Subcutaneous abdominal adipose tissue (tissue), 5 donors: ENCODE measurements around the gene SCO2.

Experiments
- H3K27ac ChIP-seq: one replicate; pipeline ENCODE4 v1.7.0; 2013; ENCODE audit warnings: low read depth, mild to moderate bottlenecking, inconsistent platforms, low read length, moderate library complexity
- H3K27me3 ChIP-seq, 5 donors: one replicate each; pipeline ENCODE4 v1.7.0; 2013; ENCODE audit warnings: low read length in 5 of 5, inconsistent platforms in 1 of 5; ENCODE audit not compliant: control insufficient read depth in 5 of 5, insufficient read depth in 4 of 5
- H3K36me3 ChIP-seq, 5 donors: one replicate each; pipeline ENCODE4 v1.7.0; 2013; ENCODE audit warnings: low read length in 5 of 5; ENCODE audit not compliant: control insufficient read depth in 5 of 5, insufficient read depth in 5 of 5
- H3K4me1 ChIP-seq, 5 donors: one replicate each; pipeline ENCODE4 v1.7.0; 2013; ENCODE audit warnings: low read length in 5 of 5, mild to moderate bottlenecking in 3 of 5, moderate library complexity in 1 of 5; ENCODE audit not compliant: control insufficient read depth in 5 of 5, insufficient read depth in 5 of 5
- H3K4me3 ChIP-seq, 5 donors: one replicate each; pipeline ENCODE4 v1.7.0; 2013; ENCODE audit warnings: low read length in 5 of 5, low read depth in 1 of 5
- H3K9ac ChIP-seq, 5 donors: one replicate each; pipeline ENCODE4 v1.7.0; 2013; ENCODE audit warnings: low read length in 5 of 5, mild to moderate bottlenecking in 4 of 5, moderate library complexity in 3 of 5
- H3K9me3 ChIP-seq, 5 donors: one replicate each; pipeline ENCODE4 v1.7.0; 2013; ENCODE audit warnings: low read length in 5 of 5; ENCODE audit not compliant: control insufficient read depth in 5 of 5
- donor health status: healthy.
- donor health status: healthy.
- donor health status: healthy.
- donor health status: healthy.
- donor health status: healthy.

The SCO2 gene

GRCh38 chr22:50500452-50500851 lies 24.9 kb downstream of the SCO2 start:
- peaks cover 0 to 3% (median 0%) of the 10 kb centered on the region in 5 donors for H3K27me3 ChIP-seq
- H3K4me3 ChIP-seq: no peak overlapping the region
- H3K36me3 ChIP-seq: peaks cover 0 to 28% (median 27%) of the 10 kb centered on the region in 5 donors
- peaks cover 0 to 5% (median 0%) of the 10 kb centered on the region in 5 donors for H3K4me1 ChIP-seq
- H3K9ac ChIP-seq: no peak overlapping the region
- H3K9me3 ChIP-seq: no peaks in the 10 kb centered on the region
- H3K27ac ChIP-seq: no peak overlapping the region

- Histone ChIP-seq H3K36me3 (peaks cover 0 to 14% (median 13%) of the 10 kb centered on the region in 5 donors), H3K4me1 (peaks cover 0 to 5% (median 0%) of the 10 kb centered on the region in 5 donors), H3K9ac (no peak overlapping the region), H3K27ac (no peak overlapping the region), H3K27me3 (peaks cover 0 to 3% (median 0%) of the 10 kb centered on the region in 5 donors), H3K4me3 (no peak overlapping the region), H3K9me3 (no peaks in the 10 kb centered on the region)
These were observed 27.0 kb downstream of the SCO2 start for GRCh38 chr22:50498322-50498890.

- Histone ChIP-seq H3K4me3 (no peak overlapping the region), H3K27me3 (peaks cover 0 to 3% (median 0%) of the 10 kb centered on the region in 5 donors), H3K27ac (no peak overlapping the region), H3K9ac (no peak overlapping the region), H3K4me1 (peaks cover 0 to 5% (median 0%) of the 10 kb centered on the region in 5 donors), H3K9me3 (no peaks in the 10 kb centered on the region), H3K36me3 (peaks cover 0 to under 1% (median under 1%) of the 10 kb centered on the region in 5 donors)
These were observed 28.3 kb downstream of the SCO2 start for GRCh38 chr22:50497093-50497492.

GRCh38 chr22:50490531-50491308 lies 34.7 kb downstream of the SCO2 start:
- Histone ChIP-seq H3K9ac (no peak overlapping the region), H3K9me3 (no peaks in the 10 kb centered on the region), H3K4me1 (no peaks in the 10 kb centered on the region), H3K4me3 (no peak overlapping the region), H3K27me3 (peaks cover 9 to 22% (median 11%) of the 10 kb centered on the region in 5 donors), H3K27ac (no peak overlapping the region), H3K36me3 (no peaks in the 10 kb centered on the region)

GRCh38 chr22:50489363-50490243 lies 35.8 kb downstream of the SCO2 start:
- no peaks in the 10 kb centered on the region for H3K36me3 ChIP-seq
- H3K27ac ChIP-seq: no peak overlapping the region
- H3K4me3 ChIP-seq: no peak overlapping the region
- H3K4me1 ChIP-seq: no peaks in the 10 kb centered on the region
- no peaks in the 10 kb centered on the region for H3K9me3 ChIP-seq
- H3K9ac ChIP-seq: no peak overlapping the region
- peaks cover 9 to 29% (median 11%) of the 10 kb centered on the region in 5 donors for H3K27me3 ChIP-seq

- Histone ChIP-seq H3K4me3 (no peak overlapping the region), H3K27me3 (peaks cover 10 to 34% (median 17%) of the 10 kb centered on the region in 5 donors), H3K36me3 (no peaks in the 10 kb centered on the region), H3K4me1 (no peaks in the 10 kb centered on the region), H3K9me3 (no peaks in the 10 kb centered on the region), H3K9ac (no peak overlapping the region), H3K27ac (no peak overlapping the region)
These were observed 36.5 kb downstream of the SCO2 start for GRCh38 chr22:50488886-50489285.

- H3K4me1 ChIP-seq: no peaks in the 10 kb centered on the region
- H3K9me3 ChIP-seq: no peaks in the 10 kb centered on the region
- no peak overlapping the region for H3K4me3 ChIP-seq
- H3K27ac ChIP-seq: no peak overlapping the region
- no peak overlapping the region for H3K9ac ChIP-seq
- H3K36me3 ChIP-seq: no peaks in the 10 kb centered on the region
- H3K27me3 ChIP-seq: peaks cover 17 to 41% (median 21%) of the 10 kb centered on the region in 5 donors
These were observed 37.3 kb downstream of the SCO2 start for GRCh38 chr22:50488006-50488677.

- H3K9me3 ChIP-seq: no peaks in the 10 kb centered on the region
- no peak overlapping the region for H3K27ac ChIP-seq
- H3K4me3 ChIP-seq: no peak overlapping the region
- no peaks in the 10 kb centered on the region for H3K36me3 ChIP-seq
- H3K4me1 ChIP-seq: no peaks in the 10 kb centered on the region
- H3K9ac ChIP-seq: no peak overlapping the region
- peaks cover 24 to 47% (median 26%) of the 10 kb centered on the region in 5 donors for H3K27me3 ChIP-seq
These were observed 38.0 kb downstream of the SCO2 start for GRCh38 chr22:50487290-50488005.
